C4-2B (cell line): Measurements from ENCODE around the gene CS.

Experiments
- H3K27ac ChIP-seq: fragments of 450-650 bp; 2 replicates; pipeline ENCODE4 v1.5.1; 2017
- CTCF ChIP-seq: fragments of 450-650 bp; conservative IDR thresholded peaks from 2 replicates; pipeline ENCODE4 v1.5.1; 2017; ENCODE audit warnings: mild to moderate bottlenecking
- ZFX ChIP-seq: fragments of 450-650 bp; IDR thresholded peaks from 2 replicates; pipeline ENCODE4 v1.6.1; 2017

The CS gene

GRCh38 chr12:56300644-56301464 lies 724 bp upstream of the CS start:
- TF ChIP-seq CTCF (no peak), ZFX (no peak)
- H3K27ac ChIP-seq = peak overlapping the region; percentile 97

- H3K27ac ChIP-seq = peak overlapping the region; percentile 97
- TF ChIP-seq ZFX = no peak
- TF ChIP-seq CTCF = no peak
Measured at GRCh38 chr12:56299308-56299852, 750 bp downstream of the CS start.

- H3K27ac ChIP-seq = peak overlapping the region; percentile 97
Measured at GRCh38 chr12:56298828-56299227, 1.3 kb downstream of the CS start.

GRCh38 chr12:56297400-56297799 lies 2.7 kb downstream of the CS start:
- no peak overlapping the region for H3K27ac ChIP-seq
- TF ChIP-seq CTCF = no peak
- TF ChIP-seq ZFX = no peak

More at GRCh38 chr12:56298828-56299227, 1.3 kb downstream of the CS start:
- TF ChIP-seq CTCF (no peak), ZFX (no peak)

- TF ChIP-seq ZFX (no peak), CTCF (no peak)
- H3K27ac ChIP-seq = no peak overlapping the region
Measured at GRCh38 chr12:56296295-56296694, 3.8 kb downstream of the CS start.

- no peak overlapping the region; the same call in 1 of the 2 replicates for H3K27ac ChIP-seq
- TF ChIP-seq CTCF (no peak), ZFX (no peak)
Measured at GRCh38 chr12:56293795-56294194, 6.3 kb downstream of the CS start.

GRCh38 chr12:56288705-56289387 lies 11.3 kb downstream of the CS start:
- TF ChIP-seq ZFX (no peak), CTCF (no peak)
- H3K27ac ChIP-seq = no peak overlapping the region
